GM19397 (cell line): Measurements from ENCODE around the gene SIX1.

ENCODE experiments used
- ATAC-seq: cut with Tn5 transposase; IDR thresholded peaks from one replicate; pipeline ENCODE4 v1.9.1; 2021; ENCODE audit warnings: mild to moderate bottlenecking, moderate library complexity; ENCODE audit not compliant: unreplicated experiment

SIX1 gene

DNA sequence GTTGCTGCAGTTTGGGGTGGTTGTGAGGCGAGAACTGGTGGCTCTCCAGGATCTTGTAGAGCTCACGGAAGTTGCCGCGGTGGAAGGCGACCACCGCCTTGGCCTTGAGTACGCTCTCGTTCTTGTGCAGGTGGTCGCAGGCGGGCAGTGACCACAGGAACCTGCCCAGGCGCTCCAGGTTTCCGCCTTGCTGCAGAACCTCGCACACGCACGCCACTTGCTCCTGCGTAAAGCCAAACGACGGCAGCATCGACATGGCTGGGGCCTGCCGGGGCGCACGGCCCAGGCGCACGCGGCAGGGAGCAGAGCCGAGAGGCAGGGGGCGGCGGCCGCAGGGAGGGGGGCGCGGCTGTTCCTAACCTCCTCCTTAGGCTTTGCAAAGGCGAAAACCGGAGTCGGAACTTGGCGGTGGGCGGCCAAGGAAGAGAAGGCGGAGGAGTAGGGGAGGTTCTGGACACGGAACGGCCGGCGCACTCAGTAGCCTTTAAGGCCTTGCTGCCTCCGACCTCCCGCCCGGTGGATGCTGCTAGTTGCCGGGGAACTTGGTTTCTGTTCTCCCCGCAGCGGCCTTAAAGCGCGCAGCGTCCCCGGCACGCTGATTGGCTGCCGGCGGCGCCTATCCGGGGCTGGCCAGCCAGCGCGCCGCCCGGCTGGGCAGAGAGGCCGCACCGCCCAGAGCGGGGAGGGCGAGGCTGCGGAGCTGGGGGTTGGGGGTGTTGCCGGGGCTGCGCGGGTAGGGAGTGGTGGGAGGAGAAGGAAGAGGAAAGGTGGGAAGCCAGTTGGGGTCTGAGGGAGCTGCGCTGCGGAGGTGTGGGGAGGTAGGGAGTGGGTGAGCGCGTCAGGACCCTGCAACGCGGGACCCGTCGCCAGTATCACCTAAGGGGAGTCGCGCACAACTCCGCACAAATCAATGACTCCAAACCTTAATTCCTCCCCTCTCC, at the start of gene SIX1:
SIX1 (minus strand) TSS at position 544 of the 941 bp plus-strand sequence; CDS start at position 256, 288 bp downstream.
- peak; percentile 67 for ATAC-seq

DNA sequence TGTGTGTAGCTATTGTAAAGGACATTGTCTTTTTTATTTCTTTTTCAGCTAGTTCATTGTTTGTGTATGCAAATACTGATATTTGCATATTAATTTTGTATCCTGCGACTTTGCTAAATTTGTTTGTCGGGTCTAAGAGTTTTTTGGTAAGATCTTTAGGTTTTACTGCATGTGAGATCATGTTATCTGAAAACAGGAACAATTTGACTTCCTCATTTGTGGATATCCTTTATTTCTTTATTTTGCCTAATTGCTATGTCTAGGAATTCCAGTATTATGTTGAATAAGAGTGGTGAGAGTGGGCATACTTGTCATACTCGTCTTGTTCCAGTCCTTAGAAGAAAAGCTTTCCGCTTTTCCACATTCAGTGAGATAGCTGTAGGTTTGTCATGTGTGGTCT, 46.0 kb upstream of the SIX1 start:
- ATAC-seq: no peak

DNA sequence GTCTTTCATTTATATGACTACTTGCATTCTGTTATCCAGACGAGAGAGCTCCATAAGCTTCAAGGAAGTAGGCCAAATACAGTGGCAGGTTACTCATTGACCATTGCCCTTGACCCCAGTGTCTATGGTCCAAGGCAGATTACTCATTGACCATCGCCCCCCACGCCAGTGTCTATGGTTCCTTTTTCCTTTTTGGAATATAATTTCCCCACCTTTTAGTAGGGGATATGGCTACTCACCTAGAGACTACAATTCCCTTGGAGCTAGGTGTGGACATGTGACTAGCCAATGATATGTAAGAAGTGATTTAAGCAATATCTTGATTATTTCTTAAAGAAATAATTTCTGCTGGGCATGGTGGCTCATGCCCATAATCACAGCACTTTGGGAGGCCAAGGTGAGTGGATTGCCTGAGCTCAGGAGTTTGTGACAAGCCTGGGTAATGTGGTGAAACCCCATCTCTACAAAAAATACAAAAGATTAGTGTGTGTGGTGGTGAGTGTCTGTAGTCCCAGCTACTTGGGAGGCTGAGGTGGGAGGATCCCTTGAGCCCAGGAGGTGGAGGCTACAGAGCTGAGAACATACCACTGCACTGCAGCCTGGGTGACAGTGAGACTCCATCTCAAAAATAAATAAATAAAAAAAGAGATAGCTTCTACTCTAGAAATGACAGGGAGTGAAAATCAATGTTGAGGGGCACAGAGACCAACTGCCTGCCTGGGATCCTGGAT, 42.3 kb upstream of the SIX1 start:
- ATAC-seq: no peak

DNA sequence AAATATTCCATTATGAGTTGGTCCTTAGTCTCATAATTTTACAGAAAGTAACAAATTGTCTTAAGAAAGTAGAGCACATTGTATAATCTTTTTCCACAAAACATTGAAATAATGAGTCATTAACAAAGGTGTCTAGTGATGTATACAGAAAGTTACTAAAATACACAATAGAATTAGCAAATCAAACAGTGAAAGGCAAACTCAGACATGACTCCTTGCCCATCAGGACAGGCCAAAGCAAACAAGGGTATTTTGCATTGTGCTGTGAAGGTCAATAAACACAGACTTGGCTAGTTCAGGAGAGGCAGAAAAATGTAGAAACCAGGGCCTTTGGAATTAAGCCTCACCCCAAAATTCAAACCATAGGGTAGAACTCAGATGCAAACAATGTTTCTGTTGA, 37.6 kb upstream of the SIX1 start:
- ATAC-seq: no peak

DNA sequence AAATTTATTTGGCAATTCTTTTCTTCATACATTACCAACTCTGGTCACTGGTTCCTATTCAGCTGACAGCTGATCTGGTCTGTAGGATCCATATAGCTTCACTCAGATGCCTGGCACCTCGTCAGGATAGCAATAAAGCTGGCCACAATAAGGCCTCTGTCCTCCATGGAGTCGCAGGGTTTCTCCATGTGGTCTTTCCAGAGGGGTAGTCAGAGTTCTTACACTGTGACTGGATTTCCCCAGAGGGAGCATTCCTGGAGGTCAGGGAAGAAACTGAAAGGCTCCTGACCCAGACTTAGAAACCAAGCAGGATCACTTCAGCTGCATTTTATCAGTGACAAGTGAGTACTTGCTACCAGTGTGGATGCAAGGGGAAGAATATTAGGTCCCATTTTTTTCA, 34.9 kb upstream of the SIX1 start:
- no peak for ATAC-seq

DNA sequence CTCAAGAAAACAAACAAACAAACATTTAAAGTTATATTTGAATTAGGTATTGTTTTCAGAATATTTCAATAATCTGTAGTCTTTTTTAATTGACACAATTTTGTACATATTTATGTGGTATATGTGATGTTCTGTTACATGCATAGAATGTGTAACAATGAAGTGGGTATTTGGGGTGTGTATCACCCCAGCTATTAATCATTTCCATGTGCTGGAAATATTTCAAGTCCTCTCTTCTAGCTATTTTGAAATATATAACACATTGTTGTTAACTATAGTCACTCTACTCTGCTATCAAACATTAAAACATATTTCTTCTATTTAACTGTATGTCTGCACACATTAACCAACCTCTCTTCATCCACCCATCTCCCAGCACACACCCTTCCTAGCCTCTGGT, 32.0 kb upstream of the SIX1 start:
- ATAC-seq: no peak

DNA sequence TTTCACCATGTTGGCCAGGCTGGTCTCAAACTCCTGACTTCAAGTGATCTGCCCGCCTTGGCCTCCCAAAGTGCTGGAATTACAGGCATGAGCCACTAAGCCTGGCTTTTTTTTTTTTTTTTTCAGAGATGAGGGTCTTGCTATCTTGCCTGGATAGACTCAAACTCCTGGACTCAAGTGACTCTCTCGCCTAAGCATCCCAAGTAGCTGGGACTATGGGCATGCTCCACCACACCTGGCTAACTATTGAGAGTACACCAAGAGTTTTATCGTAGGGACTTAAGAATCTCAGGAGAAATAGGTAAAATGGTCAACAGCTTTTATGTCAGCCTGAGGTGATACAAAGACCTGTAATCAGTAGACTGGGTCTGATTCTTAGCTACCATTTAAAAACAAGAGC, 31.2 kb upstream of the SIX1 start:
- ATAC-seq: no peak

DNA sequence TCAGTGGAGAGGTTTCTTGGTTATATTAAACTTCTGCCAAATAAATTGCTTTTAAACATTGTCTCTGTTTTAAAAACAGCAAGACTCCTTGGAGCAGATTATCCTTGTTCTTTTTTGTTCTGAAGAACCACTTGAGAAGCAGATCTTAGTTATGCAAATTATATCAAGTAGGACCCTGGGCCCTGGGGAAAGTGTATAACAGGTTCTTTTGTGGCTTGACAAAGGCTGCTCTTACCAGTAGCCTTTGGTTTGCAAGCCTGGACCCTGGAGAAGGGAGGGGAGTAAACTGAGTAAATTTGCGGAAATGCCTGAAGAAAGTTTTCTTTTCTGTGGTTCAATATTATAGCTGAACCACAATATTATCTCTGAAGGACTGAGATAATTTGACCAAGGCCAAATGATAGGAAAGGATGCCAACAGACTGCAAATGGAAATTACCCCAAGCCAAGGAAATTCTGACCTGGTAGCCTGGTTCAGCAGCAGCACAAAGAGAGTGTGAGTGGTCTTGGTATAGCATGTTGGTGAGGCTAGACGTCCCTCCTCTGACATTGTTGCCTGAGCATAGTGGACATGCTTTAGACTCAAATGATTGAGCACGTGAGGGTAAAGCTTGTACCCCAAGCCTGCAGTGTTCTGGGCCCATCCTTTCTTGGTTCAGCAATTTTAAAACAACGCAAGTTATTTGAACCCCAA, 30.4 kb upstream of the SIX1 start:
- ATAC-seq: no peak

DNA sequence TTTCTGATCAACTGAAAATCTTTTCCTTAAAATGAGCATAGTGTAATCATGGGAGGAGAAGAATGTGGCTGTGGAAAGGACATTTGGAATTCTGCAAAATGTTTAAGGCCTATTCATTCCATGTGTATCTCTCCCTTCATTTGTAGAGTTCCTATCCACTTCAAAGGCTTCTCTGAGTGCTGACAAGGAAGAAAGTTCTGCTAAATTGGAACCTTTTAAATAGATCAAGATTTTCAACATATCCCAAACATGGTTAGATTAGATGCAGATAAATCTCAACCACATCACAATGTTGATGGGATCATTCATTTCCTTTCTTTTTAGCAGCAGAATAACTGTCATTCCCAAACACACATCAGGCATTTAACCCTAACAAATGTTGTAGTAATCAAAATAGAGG, 28.4 kb upstream of the SIX1 start:
- ATAC-seq: no peak

DNA sequence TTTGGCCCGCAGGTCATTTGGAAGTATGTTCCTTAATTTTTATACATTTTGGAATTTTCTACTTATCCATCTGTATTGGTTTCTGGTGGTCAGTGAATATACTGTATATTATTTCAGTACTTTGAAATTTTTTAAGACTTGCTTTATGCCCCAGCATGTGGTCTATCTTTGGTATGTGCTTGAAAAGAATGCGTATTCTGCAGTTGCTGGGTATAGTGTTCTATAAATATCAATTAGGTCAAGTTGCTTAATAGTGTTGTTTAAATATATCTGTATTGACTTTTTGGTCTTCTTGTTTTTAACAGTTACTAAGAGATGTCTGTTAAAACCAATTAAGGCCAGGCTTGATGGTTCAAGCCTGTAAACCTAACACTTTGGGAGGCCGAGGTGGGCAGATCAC, 21.7 kb upstream of the SIX1 start:
- no peak for ATAC-seq

DNA sequence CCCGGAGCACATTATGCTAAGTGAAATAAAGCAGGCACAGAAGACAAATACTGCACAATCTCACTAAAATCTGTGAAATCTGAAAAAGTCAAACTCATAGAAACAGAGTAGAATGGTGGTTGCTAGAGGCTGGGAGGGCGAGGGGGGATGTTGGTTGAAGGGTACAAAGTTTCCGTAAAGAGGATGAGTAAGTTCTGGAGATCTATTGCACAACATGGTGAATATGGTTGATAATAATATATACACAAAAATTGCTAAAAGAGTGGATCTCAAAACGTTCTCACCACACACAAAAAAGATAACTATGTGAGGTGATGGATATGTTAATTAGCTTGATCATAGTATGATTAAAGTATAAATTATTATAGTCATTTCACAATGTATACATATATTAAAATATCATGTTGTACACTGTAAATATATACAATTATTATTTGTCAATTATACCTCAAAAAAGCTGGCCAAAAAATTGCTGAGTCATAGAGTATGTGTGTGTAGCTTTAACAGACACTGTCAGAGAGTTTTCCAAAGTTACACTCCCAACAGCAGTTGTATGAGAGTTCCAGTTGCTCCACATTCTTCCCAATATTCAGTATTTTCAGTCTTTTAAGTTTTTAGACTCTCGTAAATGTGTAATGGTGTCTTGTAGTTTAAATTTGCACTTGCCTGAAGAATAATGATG, 19.3 kb upstream of the SIX1 start:
- ATAC-seq: no peak

DNA sequence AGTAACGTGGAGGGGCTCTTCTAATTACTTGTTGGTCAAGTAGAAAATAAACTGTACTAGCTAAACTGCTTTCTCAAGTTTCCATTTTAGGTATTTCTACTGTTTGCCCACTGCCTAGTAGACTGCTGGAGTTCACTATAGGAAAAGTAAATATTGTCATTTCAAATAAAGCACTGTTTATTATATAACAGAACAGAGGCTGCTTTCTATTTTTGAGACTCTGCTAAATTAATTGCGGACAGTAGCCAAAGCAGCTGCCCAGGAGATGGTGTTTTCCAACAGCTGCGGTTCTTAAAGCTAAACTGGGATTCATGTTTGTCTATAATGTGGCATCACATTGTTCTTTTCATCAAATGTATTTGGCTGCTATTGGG, 15.9 kb upstream of the SIX1 start:
- no peak for ATAC-seq

DNA sequence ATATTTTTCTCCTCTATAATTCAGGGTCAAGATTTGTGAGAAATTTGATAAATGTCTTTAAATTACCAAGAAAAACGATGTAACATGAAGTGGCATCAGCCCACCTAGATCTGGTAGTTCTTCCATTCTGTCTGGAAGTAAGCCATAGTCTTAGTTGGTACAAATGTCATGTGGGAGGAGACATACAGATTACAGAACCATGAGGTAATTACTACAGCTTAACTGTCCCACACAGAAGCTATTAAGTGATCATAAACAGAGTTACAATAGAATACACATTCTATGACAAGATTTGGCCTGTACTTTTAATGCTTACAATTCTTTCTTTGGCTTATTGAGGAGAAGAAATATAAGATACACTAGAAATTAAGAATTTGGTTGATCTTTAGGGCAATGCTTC, 13.7 kb upstream of the SIX1 start:
- no peak for ATAC-seq

DNA sequence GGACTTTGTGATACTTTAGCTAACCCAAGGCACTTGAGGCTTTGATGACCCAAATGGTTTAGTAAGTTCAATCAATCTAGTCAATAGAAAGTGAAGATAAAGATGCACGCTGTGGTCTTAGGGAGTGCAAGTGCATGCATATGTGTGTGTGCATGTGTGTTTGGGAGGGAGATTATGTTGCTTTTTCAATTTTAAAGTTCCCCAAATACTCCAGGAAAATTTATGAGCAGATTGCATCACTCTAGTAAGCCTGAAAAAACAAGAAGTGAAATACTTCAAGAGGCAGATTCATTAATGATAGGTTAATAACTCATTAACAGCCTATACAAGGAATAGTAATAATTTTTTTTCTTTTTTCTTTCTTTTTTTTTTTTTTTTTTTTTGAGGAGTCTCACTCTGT, 12.4 kb upstream of the SIX1 start:
- ATAC-seq: no peak

DNA sequence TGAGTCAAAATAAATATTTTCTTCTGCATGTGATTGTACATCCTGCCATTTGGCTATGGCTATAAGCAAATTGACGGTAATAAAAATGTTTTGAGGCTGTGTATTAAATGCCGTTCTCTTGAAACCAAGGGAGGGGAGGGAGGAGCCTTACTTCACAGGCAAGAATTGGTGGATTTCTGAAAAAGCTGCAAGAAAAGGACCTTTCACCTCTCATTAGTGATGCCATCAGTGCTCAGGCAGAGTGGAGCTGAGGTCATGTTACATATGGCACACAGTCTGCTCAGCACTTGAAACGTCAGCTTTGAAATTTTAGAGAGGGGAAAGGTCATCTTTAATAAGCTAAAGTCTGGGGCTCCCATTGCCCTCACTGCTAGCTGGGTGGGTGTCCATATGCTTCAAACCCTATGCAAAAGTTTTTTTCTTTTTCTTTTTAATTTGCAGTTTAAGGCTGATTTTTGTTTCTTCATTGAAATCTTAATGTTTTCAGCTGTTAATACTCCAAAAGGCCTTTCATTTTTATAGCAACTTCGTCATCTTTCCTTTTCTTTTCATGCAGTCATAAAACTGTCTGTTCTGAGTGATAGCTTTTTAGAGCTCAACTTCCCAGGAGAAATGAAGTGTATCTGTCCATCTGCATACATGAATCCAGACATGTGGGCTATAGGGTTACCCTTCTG, 9.8 kb upstream of the SIX1 start:
- ATAC-seq: no peak

DNA sequence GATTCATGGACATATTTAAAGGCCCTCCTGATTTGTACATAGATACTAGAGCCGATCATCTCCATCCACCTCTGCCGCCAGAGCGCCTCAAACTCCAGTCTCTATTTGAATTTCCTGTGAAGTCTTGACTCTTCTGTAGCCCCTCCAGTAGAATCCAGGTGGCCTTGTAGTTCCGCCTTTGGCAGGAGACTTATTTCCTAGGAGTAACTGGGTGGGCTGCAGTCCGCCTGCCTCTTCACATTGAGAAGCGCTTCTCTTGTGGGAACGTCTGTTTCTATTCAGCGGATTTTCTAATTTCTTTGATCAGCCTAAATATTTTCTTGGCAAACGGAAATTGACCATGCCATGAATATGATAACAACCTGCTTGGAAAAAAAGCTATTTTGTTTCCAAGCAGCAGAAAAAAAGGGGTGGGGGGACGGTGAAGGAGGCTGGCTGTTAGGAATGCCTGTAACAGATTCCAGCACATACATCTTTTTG, 9.0 kb upstream of the SIX1 start:
- ATAC-seq: no peak

DNA sequence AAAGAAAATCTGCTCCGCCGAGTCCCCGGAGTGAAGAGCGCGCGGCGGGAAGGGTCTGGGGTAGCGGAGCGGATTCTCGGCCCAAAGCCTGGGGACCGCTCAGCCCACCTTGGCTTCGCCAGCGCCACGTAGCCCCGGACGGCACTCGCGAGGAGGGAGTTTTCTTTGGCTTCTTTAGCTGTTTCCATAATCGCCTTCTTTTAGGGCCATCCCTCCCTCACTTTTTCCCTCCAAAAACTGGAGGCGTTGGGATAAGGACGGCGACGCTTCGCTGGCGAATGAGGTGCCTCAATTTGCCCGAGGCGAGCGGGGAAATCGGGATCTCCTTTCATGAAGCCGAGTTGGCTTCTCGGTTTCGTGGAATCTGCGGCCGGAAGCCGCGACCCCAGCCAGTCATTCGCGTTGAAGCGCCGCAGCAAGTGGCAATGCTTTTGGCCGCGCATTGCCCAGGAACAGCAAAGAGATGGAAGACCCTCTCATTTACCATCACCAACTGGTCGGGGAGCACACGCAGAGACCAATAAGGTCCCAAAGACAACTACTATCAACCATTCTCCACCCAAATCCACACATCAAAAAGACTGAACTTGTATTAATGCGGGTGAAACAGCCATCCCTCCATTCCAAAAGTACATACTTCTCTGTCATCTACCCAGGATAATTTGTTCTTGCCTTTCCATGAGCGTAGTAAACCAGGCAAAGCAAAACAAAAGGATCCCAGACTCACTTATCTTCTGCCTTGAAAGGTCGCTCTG, 8.4 kb upstream of the SIX1 start:
- ATAC-seq: no peak

DNA sequence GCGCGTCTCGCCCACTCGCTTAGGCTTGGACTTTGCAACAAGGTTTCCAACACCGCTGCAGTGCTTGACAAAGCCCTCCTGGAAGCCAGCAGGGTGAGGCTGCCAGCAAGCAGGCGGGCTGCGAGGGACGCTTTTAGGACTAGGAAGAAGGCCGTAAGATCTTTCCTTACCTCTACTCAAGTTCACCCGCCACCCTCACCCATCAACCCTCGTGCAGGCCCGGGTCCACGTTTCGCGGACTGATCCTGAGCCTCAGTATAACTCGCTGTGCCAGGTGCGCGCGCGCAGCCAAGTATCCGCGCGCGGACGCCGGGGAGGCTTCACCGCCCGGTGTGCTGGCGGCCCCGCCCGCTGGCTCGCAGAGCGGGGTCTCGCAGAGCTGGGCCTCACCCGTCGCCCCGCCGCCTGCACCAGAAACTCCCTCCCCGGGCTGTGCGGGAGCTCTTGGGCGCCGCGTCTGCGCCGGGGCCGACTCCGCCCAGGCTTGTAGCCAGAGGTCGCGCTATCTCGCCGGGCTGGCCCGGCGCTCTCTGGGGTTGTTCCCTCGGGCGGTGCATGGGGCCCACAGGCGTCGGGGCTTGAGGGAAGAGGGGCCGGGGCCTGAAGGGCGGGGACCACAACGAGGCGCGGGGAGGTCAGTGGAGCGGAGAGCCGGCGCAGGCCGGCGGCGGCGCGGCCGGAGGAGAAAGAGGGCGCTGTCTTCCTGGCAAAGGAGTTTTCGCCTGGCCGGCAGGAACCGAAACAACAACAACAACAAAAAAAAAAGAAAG, 7.6 kb upstream of the SIX1 start:
- peak; percentile 83 for ATAC-seq
